HG03558 (cell line): ENCODE measurements around the gene CNTNAP2.
"Not testable (repeated sequence)": the region's sequence is repeated elsewhere in the genome, so short reads cannot be mapped to it uniquely, and the experiment has no call there.

Experiments
- ATAC-seq: cut with Tn5 transposase; IDR thresholded peaks from one replicate; pipeline ENCODE4 v1.9.1; 2021; ENCODE audit warnings: moderate number of reproducible peaks; ENCODE audit not compliant: unreplicated experiment; ENCODE audit errors: extremely low read depth

CNTNAP2 gene

DNA sequence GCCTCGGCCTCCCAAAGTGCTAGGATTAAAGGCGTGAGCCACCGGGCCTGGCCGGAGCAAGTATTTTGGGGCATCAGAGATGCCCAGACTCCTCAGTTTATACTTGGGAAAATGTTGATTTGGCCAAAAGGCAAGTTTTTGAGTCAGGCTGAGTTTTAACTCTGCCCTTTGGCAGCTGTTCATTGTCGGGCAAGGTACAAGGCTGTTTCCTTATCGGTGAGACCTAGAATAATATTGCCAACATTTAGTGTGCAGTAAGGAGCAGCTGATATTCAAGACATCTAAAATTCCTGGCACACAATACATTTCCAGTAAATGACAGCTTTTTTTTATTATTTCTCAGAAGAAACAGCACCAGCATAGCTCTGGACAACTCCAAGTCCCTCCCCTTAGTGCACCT is 2326.3 kb downstream of the CNTNAP2 start:
- ATAC-seq, result no peak

DNA sequence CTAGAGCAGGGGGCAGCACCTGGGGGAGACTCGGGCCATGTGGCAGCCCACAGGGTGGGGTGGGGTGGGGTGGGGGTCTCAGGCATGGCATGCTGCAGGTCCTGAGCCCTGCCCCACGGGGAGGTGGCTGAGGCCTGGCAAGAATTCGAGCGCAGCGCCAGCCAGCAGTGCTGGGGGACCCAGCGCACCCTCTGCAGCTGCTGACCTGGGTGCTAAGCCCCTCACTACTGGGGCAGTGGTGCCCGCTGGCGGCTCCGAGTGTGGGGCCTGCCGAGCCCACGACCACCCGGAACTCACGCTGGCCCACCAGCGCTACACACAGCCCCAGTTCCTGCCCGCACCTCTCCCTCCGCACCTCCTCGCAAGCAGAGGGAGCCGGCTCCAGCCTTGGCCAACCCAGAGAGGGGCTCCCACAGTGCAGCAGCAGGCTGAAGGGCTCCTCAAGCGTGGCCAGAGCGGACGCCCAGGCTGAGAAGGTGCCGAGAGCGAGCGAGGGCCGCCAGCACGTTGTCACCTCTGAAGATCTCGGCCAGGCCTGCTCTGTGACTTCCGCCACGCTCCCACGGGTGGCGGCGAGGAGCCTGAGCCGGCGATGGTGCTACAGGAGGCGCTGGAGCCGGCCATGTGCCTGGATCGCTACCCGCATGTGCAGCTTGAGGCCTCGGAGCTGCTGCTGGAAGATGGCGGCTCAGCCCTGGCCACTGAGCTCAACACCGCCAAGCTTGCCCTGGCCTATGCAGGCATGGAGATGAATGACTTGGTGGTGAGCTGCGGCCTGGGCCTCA is 2328.9 kb downstream of the CNTNAP2 start:
- ATAC-seq, result no peak

DNA sequence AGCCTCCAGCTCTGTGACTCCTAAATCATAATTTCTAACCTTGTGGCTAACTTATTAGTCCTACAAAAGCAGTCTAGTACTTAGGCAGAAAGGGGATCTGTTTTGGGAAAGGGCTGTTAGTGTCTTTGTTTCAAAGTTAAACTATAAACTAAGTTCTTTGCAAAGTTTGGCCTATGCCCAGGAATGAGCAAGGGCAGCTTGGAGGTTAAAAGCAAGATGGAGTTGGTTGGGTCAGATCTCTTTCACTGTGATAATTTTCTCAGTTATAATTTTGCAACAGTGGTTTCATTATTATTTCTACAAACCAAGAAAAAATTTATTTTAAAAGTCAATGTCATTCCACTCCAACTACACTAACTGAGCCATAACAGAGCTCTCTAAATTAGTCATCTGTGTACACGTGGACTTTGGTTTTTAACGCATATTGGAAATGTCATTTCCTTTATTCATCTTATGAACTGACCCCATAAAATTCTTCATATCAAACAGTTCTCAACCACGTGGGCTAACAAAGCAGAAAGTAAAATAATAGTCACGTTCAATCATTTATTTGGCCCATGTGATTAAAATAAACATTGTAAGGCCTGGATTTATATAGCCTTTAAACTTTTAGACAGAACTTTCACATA is 2330.7 kb downstream of the CNTNAP2 start:
- peak; percentile 98 for ATAC-seq

DNA sequence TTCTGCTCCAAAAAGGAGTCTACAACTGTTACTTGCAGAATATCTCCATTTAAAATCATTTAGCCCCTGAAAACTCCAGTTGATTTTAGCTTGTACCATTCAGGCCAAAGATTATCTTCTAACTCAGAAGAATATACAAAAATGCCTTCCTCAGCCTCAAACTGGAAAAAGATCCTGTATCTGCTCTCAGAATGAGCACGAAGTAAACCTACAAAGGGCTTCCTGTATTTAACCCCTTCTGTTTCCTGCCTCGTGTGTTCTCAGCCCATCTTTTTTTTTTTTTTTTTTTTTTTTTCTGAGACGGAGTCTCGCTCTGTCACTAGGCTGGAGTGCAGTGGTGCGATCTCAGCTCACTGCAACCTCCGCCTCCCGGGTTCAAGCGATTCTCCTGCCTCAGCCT is 2334.9 kb downstream of the CNTNAP2 start:
- ATAC-seq, result not testable (repeated sequence)

DNA sequence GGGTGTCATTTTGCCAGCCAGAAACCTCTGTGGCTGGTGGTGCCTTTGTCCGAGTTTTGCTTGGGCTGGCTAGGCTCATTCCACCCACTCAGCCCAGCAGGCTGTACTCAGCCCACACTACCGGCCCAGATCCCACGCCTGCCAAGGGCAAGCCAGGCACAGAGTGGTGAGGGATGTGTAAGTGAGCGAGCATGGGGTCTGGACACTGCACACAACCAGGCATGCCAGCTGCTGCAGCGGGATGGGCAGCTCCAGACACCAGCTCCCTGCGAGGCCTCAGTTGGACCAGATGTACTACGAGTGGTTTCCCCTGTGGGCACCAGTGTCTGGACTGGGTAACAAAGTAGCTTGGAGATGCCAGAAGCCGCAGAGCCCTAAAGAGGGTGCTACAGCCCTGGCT is 2339.8 kb downstream of the CNTNAP2 start:
- no peak for ATAC-seq

DNA sequence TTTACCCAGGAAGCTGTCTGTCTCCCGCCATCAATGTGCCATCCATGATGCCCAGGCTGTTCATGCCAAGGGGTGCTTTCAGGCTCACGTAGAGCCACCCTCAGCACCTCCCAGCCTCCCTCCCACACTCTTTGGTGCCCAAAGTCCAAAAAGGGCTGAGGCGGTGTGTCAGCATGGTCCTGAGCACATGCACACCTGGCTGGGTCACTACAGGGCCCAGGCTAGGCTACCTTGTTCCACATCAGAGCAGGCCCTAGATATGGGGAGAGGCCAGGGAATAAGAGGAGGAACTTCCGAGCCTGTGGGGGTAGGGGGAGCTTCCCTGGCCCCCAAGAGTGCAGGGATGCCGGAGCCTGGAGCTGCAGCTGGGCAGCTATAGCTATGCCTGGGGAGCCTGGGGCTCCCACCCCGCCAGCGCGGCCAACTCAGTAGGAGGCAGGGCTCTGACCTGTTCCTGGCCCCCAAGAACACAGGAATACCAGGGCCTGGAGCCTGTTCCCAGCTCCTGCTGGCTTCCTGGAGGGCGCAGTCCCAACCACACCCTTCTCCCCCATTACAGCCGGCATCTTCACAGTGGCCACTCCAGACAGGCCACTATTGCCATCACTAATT is 2340.8 kb downstream of the CNTNAP2 start:
- ATAC-seq, result no peak

DNA sequence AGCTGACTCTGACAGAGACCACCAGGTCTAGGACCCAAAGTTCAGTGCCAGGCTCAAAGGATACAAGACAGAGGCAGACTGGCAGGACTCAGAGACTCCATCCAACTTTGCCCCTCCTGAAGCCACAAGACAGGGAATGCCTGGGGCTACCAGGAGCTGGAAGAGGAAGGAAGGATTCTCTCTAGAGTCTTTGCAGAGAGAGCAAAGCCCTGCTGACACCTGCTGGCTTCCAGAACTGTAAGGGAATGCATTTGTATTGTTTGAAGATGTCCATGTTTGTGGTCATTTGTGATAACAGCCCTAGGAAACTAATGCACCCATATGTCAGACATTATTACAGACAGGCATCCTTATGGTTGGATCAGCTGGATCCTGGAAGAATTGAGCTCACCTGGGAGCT is 2341.7 kb downstream of the CNTNAP2 start:
- ATAC-seq, result no peak

DNA sequence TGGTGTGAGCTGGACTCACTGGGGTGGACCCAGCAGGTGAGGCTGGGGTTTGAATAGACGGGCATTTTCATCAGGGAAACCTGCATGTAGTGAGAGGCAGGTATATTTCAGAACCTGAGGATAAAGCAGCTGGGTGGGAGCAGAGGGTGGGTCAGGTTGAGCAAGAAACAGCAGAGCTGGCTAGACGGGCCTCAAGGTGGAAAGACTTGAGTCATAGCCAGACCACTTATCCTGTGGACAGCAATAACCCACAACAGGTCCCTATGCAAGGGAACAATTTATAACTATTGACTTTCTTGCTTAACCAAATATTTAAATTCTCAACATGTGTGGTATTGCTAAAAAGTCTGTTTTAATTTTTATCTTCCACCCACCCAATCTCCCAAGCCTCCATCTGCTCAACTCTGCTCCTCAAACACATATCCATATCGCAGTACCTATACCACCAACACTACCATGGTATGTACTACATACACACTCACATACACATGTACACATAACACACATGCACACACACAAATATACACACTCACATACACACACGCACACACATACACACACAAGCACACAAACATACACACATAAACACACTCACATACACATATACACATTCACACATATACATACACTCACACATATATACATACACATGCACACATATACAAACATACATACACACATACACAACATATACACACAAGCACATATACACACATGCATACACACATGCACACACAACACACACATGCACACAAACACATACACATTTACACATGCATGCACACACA is 2345.0 kb downstream of the CNTNAP2 start:
- ATAC-seq, result no peak

DNA sequence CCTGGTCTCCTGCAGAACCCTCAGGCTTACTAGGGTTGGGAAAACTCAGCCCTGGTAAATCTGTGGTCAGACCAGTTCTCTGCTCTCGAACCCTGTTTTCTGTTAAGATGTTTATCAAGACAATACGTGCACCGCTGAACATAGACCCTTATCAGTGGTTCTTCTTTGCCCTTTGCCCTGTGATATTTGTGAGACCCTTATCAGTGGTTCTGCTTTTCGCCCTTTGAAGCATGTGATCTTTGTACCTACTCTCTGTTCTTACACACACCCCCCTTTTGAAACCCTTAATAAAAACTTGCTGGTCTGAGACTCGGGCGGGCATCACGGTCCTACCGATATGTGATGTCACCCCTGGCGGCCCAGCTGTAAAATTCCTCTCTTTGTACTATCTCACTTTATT is 2346.2 kb downstream of the CNTNAP2 start:
- not testable (repeated sequence) for ATAC-seq

DNA sequence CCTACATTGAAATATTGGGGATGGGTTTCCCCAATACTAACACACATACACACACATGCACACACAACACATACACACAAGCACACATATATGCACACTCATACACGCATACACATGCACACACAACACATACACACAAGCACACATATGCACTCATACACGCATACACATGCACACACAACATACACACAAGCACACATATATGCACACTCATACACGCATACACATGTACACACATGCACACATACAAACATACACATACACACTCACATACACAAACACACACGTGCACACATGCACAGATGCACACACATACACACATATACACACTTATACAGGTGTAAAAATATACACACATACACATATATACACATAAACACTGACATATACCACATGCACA is 2346.6 kb downstream of the CNTNAP2 start:
- ATAC-seq, result no peak

DNA sequence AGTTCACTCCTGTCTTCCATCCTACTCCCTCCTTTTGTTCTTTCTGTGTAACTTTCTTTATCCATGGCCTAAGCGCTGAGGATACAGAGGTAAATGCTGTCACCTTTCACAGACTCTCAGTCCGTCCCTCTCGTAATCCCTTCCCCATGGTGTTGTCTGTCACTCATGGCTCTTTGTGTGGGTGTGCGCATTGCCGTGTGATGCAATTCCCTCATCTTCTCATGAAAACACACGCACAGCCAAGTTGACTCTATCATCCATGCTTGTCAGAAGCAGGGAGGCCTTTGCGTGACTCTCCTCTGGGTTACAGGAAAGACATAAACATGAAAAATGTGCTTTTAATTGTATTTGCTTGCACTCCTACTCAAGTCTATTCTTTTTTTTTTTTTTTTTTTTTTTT is 2348.3 kb downstream of the CNTNAP2 start:
- no peak for ATAC-seq

DNA sequence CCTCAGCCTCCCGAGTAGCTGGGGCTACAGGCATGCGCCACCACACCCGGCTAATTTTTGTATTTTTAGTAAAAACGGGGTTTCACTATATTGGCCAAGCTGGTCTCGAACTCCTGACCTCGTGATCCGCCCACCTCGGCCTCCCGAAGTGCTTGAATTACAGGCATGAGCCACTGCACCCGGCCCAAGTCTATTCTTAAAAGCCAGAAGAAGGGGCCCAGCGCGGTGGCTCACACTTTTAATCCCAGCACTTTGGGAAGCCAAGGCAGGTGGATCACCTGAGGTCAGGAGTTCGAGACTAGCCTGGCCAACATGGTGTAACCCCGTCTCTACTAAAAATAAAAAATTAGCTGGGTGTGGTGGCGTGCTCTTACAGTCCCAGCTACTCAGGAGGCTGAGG is 2348.8 kb downstream of the CNTNAP2 start:
- ATAC-seq, result not testable (repeated sequence)

DNA sequence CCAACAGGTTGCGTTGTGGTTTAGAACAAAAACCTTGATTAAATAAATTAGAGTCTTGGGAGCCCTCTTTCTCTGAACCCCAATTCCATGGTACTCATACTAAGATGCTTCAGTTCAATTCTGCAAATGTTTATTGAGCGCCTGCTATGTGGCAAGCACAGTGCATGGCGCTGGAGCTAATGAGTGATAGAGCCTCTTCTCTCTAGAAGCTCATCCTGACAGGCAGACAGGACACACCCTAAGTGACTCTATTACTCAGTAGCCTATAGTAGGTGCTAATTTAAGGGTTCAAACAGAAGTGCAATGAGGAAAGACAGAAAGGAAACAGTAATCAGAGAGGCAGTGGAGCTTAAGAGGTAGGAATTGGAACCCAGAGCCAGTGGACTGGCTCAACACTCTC is 2349.5 kb downstream of the CNTNAP2 start:
- ATAC-seq, result no peak

DNA sequence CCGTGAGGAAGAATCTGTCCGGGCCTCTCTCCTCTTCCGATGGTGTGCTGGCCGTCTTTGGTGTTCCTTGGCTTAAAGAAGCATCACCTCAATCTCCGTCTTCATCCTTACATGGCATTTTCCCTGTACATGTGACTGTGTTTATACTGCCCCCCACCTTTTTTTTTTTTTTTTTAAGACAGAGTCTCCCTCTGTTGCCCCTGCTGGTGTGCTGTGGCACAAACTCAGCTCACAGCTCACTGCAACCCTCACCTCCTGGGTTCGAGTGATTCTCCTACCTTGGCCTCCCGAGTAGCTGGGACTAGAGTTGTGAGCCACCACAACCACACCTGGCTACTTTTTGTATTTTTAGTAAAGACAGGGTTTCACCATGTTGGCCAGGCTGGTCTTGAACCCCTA is 2352.1 kb downstream of the CNTNAP2 start:
- no peak for ATAC-seq
